Measurements from ENCODE around the gene GINS2.

Gene GINS2

DNA sequence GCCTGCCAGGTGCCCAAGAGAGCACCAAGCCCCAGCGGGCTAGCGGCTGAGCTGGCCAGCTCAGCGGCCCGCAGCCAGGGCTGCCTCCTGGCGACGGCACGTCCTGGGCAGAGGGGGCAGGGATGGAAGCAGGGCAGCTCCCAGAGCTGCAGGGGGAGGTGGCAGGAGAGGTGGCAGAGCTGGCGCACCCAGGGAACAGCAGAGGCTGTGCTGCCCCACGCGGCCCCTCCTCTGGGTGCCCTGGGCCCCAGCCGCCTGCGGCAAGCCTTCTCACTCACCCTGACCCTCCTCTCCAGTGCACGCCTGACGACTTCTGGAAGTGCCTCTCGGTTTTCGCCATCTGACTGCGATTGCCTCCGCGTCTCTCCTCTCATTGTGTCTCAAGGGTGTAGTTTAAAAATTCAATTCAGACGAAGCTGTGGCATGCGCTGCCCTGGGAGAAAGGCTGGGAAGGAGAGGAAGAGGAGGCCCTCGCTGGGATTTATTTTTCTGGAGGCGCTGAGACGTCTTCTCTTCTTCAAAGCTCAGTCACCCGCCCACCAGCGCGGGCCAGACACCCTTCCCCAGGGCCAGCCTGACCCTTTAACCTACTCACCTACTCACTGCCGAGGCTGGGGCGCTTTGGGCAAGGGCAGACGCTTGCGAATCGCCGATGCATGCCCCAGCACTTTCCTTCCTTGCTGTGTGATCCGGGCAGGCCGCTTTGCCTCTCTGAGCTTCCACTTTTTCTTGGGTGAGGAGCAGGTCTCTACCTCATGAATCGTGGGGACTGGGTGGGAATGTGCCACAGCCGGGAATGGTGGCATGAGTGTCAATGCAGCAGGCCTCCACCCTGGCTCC, 50.7 kb downstream of the GINS2 start:
- DNase-seq = no peak

DNA sequence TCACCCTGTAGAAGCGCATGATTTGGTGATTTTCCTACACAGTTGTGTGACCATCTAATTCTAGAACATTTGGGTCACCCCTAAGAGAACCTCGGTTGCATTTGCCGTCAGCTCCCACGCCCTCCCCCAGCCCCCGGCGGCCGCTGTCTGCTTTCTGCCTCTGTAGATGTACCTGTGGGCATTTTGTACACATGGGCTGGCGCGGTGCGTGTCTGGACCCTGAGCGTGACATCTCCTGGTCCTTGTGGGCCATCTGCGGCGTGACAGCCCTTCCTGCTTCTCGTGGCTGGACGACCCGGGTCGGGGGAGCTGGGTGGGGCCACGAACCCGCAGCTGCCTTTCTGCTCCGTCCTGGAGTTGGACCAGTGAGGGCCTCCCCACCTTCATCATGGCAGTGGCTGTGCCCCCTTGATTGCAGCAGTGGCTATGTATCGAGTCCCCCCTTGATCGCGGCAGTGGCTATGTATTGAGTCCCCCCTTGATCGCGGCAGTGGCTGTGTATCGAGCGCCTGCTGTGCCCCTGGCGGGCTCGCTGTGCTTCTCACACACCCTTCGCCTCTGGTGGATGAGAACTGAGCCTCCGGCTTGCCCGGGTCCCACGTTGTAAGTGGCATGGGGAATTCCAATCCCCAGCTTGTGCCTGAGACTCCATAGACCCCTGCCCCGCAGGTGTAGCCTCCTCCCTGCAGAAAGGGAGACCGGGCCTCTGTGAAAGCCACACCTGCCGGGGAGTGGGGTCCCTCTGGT, 51.5 kb downstream of the GINS2 start:
- DNase-seq = no peak

DNA sequence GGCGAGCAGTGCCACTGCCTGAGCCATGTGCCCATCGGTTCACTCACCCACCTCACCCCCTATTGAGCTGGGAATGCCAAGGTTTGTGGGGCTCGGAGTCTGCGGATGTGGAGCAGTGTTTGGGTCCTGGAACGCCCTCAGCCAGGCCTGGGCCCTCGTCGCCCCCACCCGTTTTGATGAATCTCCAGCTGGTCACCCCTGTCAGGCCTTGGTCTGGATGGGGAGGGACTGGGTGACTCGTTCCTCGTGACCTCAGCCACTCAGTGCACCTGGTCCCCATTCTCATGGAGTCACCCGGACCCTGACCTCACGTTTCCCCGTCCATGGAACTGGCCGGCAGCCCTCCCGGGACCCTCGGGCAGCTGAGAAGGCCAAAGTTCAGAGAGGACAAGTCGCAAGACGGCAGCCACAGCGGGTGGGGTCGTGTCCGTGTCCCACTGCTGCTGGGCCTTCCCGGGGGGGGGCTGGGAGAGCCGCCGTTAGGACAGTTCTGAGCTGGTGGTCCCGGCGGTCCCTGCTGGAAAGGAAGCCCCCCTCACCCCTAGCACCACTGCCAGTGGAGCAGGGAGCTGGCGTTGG, 52.4 kb downstream of the GINS2 start:
- no peak for DNase-seq

DNA sequence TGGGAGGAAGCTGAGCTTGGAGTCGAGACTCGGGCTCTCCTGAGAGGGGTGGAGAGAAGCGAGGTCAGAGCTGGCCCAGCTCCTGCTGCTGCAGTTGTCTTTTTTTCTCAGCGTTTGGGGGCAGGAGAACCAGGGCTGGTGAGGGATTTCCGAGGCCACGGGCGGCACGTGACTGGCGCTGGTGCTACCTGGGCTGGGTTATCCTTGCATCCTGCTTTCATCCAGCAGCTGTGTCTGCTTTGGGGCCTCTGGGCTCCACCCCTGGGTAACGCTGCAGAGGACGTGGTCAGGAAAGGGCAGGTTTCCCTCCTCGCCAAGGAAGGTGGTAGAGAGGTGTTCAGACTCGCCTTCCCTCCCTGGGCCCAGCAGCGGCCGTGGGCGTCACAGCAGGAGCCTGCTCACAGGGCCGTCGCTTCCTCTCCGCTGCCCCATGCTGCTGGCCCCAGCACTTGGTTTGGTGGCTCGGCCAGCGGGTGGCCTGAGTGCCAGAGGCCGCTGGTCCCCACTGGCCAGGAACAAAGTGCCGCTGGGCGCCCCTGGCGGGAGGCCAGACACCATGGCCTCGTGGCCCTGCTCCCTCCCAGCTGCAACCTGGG, 53.1 kb downstream of the GINS2 start:
- no peak for DNase-seq

DNA sequence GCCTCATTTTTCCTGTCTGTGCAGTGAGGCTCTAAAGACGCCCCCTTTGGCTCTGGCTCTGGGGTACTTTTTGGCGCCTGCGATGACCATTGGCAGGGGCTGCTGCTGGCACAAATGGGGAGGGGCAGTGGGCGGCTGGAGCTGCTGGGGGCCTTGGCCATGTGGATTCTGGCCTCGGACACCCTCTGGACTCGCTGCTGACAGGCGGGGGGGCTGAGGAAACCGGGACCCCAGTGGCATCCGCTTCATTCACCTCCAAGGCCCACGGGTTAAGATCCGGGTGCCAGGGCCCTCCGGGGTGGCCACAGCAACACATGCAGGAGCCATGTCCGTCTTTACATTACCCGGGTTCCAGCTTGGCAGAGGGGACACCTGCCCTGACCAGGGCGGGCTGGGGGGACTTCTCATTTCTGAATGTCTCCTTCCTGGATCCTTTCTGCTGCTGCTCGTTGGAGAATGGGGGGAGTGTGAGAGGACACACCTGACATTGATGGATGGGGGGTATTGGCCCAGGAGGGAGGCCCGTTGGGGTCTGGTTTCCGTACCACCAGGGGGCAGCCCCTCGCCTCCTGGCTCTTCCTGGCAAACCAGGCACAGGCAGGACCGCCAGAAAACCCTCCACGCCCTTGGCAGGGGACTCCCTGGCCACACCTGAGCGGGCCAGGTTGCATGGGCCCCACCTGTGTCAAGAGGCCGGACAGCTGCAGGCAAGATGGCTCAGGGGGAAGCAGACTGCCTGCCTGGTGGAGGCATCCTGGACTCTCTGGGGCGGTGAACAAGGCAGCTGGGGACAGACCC, 53.8 kb downstream of the GINS2 start:
- DNase-seq = no peak

DNA sequence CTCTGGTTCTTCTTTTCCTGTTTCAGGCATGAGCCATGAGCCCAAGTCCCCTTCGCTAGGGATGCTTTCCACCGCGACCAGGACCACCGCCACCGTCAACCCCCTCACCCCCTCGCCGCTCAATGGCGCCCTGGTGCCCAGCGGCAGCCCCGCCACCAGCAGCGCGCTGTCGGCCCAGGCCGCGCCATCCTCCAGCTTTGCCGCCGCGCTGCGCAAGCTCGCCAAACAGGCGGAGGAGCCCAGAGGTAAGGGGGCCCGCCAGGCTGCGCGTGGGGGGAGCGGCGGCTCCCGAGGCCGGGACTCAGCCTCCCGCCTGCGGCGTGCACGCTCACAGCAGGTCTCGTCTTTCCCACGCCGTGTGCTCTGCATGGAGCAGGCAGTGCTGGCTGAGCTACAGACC, 54.9 kb downstream of the GINS2 start:
- no peak for DNase-seq

DNA sequence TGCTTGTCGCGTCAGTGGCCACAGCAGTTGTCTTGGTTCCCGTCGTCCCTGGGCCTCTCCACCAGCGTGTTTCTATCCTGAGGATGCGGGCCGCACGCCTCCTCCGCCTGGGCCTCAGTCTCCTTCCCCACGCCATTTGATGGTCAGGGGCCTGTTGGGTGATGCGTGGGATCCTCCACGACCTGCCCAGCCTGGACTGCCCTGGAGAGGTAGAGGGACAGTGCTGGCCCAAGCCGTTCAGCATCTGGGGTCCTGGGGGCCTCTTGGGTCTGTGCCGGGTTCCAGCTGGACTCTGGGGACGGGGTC, 55.4 kb downstream of the GINS2 start:
- DNase-seq = no peak

DNA sequence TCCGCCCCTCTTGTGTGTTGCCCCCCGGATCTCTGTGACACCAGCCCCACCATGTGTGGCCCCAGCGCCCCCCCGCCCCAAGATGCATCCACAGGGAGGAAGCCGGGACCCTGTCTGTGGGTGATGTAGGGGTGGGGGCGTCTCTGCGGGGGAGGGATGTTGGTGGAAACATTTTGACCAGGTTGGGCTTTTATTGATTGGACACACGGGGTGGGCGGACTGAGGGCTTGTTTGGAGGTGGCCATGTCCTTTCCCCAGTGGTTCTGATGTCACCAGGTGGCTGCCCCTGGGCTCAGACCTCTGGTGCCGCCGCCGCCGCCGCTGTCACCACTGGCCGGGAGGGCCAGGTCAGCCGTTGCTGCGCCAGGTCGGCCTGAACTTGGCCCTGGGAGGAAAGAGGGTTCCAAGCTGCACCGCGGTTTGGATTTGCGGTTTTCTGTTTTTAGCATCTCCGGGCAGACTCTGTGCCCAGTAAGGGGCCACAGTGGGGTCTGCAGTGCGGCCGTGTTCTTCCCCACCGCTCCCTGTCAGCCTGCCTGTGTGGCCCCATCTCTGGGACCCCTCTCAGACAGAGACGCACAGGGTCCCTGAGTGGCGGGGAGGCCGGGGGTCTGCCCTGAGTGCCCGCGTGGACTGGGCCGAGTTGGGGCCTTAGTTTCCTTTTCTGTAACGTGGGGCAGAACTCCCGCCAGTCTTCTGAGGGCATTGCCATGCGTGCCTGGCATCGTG, 55.9 kb downstream of the GINS2 start:
- DNase-seq = no peak

DNA sequence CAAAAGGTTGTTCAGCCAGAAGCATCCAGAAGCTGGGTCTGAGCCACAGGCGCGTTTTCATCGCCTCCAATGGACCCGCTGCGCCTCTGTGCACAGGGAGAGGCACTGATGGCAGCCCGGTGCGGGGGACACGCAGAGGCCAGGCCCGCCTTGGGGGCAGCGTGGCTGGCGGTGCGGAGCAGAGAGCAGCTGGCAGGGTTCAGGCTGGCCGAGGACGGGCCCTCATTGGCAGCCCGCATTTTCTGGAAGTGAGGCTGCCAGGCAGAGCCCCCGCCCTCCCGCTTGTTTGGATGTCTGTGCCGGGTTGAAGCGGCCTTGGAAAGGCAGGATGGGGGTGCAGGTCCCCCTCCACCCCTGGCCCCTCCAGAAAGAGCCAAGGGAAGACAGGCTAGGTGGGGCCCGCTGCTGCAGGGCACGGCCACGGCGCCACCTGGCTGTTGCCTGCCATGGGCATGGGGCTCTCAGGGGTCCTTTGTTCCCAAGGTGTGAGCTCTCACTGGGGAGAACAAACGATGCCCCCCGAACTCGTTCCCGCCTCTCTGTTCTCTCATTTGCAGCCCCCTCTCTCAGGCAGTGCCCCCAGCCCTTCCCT, 56.9 kb downstream of the GINS2 start:
- no peak for DNase-seq

DNA sequence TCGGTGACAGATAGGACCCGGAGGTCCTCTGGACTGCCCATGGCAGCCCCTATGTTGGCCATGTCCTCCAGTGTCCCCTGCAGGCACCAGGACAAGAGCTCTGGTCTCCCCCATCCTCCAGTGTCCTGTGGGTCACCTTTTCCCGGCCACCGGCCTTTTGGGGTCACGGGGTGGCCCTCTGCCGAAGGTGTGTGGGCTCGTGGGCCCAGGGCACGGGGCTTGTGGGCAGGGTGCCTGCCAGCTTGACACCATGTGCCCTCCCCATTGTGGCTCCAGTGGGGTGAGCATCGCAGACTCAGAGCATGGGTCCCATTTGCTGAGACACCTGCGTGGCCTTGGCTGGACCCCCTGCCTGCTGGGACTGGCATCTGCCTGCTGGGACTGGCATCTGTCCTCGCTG, 57.5 kb downstream of the GINS2 start:
- DNase-seq = no peak

DNA sequence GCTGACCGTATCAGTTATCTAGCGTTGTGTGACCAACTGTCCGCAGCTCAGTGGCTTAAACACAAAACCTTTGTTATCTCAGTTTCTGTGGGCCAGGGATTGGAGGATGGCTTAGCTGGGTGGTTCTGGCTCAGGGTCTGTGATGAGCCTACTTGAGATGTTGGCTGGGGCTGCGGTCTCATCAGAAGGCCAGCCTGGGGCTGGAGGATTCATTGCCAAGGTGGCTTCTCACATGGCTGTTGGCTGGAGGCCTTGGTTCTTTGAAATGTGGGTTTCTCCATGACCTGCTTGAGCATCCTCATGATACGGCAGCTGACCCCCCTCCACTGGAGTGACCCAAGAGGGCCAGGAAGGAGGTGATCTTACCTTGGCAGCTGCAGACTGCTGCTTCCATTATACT, 58.9 kb downstream of the GINS2 start:
- DNase-seq = no peak

DNA sequence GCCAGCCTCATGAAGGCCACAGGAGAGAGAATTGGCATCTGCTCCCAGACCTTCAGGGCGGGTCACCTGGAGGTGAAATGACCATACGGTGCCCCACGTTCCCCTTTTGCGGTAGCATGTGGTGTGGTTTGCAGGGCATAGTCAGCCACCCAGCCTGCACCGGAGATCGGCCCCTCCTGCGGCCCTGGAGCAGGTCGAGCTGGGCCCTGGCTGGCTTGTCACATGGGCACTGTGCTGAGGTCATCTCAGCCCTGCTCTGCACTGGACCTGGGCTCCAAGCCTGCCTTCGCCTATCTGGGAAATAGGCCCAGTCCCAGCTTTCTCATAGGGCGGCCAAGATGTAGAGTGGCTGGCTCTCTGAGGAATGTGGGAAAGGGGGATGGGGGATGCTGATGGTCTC, 59.4 kb downstream of the GINS2 start:
- DNase-seq = no peak

DNA sequence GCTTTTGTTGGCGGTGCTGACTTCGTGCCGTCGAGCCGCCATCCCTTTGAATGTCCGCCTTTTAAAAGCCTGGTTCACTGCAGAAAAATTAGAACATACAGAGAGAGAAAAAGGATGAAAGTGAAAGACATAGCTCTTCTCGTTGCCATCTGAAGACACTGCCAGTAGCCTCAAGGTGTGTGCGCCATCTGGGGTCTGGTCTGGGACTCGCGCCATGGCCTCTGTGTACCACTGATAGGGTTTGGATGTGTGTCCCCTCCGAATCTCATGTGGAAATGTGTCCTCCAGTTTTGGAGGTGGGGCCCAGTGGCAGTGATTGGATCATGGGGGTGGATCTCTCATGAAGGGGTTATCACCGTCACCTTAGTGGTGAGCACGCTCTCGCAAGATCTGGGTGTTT, 60.1 kb downstream of the GINS2 start:
- DNase-seq = no peak

DNA sequence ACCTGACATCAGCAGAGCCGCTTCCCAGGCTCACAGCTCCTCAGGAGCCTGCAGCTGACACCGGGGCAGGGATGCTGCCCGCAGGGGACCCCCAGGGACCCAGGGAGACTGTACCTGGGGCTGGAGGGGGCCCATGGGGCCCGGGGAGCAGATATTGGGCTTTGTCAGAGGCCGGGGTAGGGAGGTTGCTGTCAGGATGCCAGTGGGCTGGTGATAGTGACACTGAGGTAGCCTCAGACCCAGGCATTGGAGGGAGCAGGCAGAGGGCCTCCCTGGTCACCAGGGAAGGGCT, 60.5 kb downstream of the GINS2 start:
- DNase-seq = no peak

DNA sequence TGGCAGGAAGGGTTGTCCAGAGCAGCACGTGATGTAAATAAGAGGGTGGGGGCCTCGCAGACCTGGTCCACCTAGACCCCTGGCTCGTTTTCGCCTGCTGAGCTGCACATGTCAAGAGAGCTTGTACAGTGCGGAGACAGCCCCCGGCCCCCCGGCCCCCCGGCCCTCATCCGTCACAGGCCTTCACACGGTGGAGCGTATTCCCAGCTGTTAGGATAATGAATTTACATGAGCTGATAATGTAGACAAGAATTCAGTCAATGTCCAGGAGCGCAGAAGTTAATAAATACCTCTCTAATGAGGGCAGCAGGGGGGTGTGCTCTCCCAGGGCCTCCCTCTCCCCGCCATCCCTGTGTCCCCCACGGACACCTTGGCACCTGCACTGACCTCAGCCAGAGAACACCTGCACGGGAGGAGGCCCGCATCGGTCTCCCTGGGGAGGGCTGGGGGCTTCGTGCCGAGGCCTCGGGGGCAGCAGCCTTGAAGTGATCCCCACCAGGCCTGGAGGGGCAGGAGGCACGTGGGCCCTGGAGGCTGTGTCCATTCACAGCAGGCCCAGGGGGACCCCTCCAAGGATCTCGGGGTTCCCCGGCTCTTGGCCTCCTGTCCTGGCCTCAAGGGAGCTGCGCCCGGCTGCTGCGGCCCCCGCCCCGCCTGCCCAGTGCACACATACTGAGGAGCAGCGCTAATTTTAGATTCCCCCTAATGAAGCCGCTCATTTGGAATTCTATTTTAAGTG, 61.1 kb downstream of the GINS2 start:
- DNase-seq = no peak

DNA sequence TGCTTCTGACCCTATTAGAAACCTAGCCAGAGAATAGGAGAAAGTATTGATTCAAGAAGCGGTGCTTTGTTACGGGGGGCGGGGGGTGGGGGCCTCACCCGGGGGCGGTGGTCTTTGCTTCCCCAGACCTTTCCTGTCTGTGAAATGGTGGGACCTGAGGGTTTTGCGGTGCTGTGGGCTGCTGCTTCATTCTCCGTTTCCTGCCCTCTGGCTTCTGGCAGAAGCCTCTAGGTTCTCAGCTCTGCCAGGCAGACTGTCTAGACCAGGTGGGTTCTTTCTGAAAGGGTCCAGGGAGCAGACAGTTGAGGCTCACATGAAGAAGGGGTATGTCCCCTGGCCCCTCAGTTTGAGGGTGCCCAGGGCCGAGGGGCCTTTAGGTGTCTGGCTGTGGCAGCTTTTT, 61.7 kb downstream of the GINS2 start:
- DNase-seq = no peak

Data from central memory CD4-positive, alpha-beta T cell (primary cell).